Measurements from ENCODE around the gene TBC1D23. TPM values are rescaled to one million over a fixed set of nuclear protein-coding genes. Genes with fewer than 3 reads are reported as not detected.
"Not testable (repeated sequence)": the region's sequence is repeated elsewhere in the genome, so short reads cannot be mapped to it uniquely, and the experiment has no call there.

Gene TBC1D23
- total and polyA plus RNA-seq, 10 donors: 16.1 to 61.4 (median 41.6) TPM

- 17 to 33% (median 20%) methylated on average over 2 of the region's 2 CpGs for WGBS, 5 donors
- no peak for DNase-seq
- no peaks in the 10 kb centered on the region for H3K27me3 ChIP-seq (replicated peaks in 1 of 7)
- TF ChIP-seq CTCF (IDR thresholded peaks at IDR 0.05 in 8 of 11, conservative IDR thresholded peaks at IDR 0.05 in 3 of 11): no peak
- no peak for TF ChIP-seq POLR2A (IDR thresholded peaks at IDR 0.05)
- TF ChIP-seq POLR2AphosphoS5 (IDR thresholded peaks at IDR 0.05): no peak
- intact Hi-C loops (cut with DNase I; ENCODE audit: low total_unique reads): loop anchor here (10.0 kb wide), 1 partner anchor 277 kb away; no protein-coding TSS in a partner anchor
- peaks cover 0 to 70% (median 21%) of the 10 kb centered on the region in 6 donors for H3K36me3 ChIP-seq
- no peaks in the 10 kb centered on the region for H3K9me3 ChIP-seq
- H3K27ac ChIP-seq: peak overlapping the region in 4 of 8 donors; percentile 4 to 44 (median 22)
- peaks cover 0 to 25% (median 12%) of the 10 kb centered on the region in 6 donors for H3K4me1 ChIP-seq
- H3K4me3 ChIP-seq: no peak overlapping the region
These were observed 57.1 kb downstream of the TBC1D23 start for GRCh38 chr3:100317912-100318311.

- H3K9me3 ChIP-seq: no peaks in the 10 kb centered on the region
- WGBS, 5 donors: 95 to 100% (median 97%) methylated on average over 2 of the region's 2 CpGs
- no peaks in the 10 kb centered on the region for H3K27me3 ChIP-seq (replicated peaks in 1 of 7)
- H3K4me1 ChIP-seq: peaks cover 0 to 25% (median 12%) of the 10 kb centered on the region in 6 donors
- TF ChIP-seq POLR2AphosphoS5 (IDR thresholded peaks at IDR 0.05): no peak
- TF ChIP-seq CTCF (IDR thresholded peaks at IDR 0.05 in 8 of 11, conservative IDR thresholded peaks at IDR 0.05 in 3 of 11): no peak
- no peak for TF ChIP-seq POLR2A (IDR thresholded peaks at IDR 0.05)
- intact Hi-C loops (cut with DNase I; ENCODE audit: low total_unique reads): loop anchor here (10.0 kb wide), 1 partner anchor 275 kb away; no protein-coding TSS in a partner anchor
- peaks cover 0 to 80% (median 17%) of the 10 kb centered on the region in 6 donors for H3K36me3 ChIP-seq
- DNase-seq: no peak
- H3K27ac ChIP-seq: no peak overlapping the region
- no peak overlapping the region for H3K4me3 ChIP-seq
These were observed 59.2 kb downstream of the TBC1D23 start for GRCh38 chr3:100319951-100320350.

- Histone ChIP-seq H3K36me3 (peaks cover 0 to 86% (median 17%) of the 10 kb centered on the region in 6 donors), H3K27me3 (replicated peaks in 1 of 7) (no peaks in the 10 kb centered on the region), H3K4me1 (no peaks in the 10 kb centered on the region), H3K9me3 (peaks cover 0 to 6% (median 5%) of the 10 kb centered on the region in 8 donors), H3K27ac (no peak overlapping the region), H3K4me3 (no peak overlapping the region)
- intact Hi-C loops (cut with DNase I; ENCODE audit: low total_unique reads): no loop called here
- no peak for TF ChIP-seq POLR2A (IDR thresholded peaks at IDR 0.05)
- TF ChIP-seq POLR2AphosphoS5 (IDR thresholded peaks at IDR 0.05): no peak
- TF ChIP-seq CTCF (IDR thresholded peaks at IDR 0.05 in 8 of 11, conservative IDR thresholded peaks at IDR 0.05 in 3 of 11): no peak
- no peak for DNase-seq
These were observed 63.3 kb downstream of the TBC1D23 start for GRCh38 chr3:100324044-100324443.

GRCh38 chr3:100325827-100326226 is 65.0 kb downstream of the TBC1D23 start:
- no peak for DNase-seq
- Histone ChIP-seq H3K9me3 (peaks cover 0 to 6% (median 5%) of the 10 kb centered on the region in 8 donors), H3K4me3 (no peak overlapping the region), H3K36me3 (peaks cover 0 to 68% (median 6%) of the 10 kb centered on the region in 6 donors), H3K27me3 (replicated peaks in 1 of 7) (no peaks in the 10 kb centered on the region), H3K27ac (no peak overlapping the region), H3K4me1 (no peaks in the 10 kb centered on the region)
- intact Hi-C loops (cut with DNase I; ENCODE audit: low total_unique reads): no loop called here
- TF ChIP-seq CTCF (IDR thresholded peaks at IDR 0.05 in 8 of 11, conservative IDR thresholded peaks at IDR 0.05 in 3 of 11): no peak
- no peak for TF ChIP-seq POLR2A (IDR thresholded peaks at IDR 0.05)
- no peak for TF ChIP-seq POLR2AphosphoS5 (IDR thresholded peaks at IDR 0.05)

GRCh38 chr3:100327377-100327776 is 66.6 kb downstream of the TBC1D23 start:
- H3K27ac ChIP-seq; H3K4me3 ChIP-seq; H3K9me3 ChIP-seq; H3K4me1 ChIP-seq; H3K27me3 ChIP-seq (replicated peaks in 1 of 7); DNase-seq; intact Hi-C loops (cut with DNase I; ENCODE audit: low total_unique reads): not testable (repeated sequence)
- H3K36me3 ChIP-seq: peaks cover 0 to 53% (median 2%) of the 10 kb centered on the region in 6 donors
- 96 to 99% (median 98%) methylated on average over 5 of the region's 5 CpGs for WGBS, 5 donors
